G401 (cell line): ENCODE results near the gene RPGRIP1L. TPM values are rescaled to one million over a fixed set of nuclear protein-coding genes. Genes with fewer than 3 reads are reported as not detected.

ENCODE experiments used
- DNase-seq: peaks from one replicate; pipeline ENCODE4 v3.0.0-alpha.2; 2015; ENCODE audit warnings: low spot score
- in situ Hi-C: cut with HindIII; loops from 2 replicates; pipeline ENCODE4 v1.10.0; 2016; ENCODE audit warnings: low sequenced_read_pairs, mixed read lengths
- total RNA-seq: library from RNA; depleted of rRNA; stranded (reverse); fragments of >200 nt; shearing (Covaris generic); gene quantifications from 2 replicates; pipeline ENCODE4 v1.2.3, GENCODE V29; 2014; rRNA removed

The RPGRIP1L gene
- total RNA-seq, 1 experiment from 2014 or later: 17.4 TPM

- in situ Hi-C loops: no loop called here
- DNase-seq: no peak
Observed at GRCh38 chr16:53571763-53572162, 131.9 kb downstream of the RPGRIP1L start.

GRCh38 chr16:53566552-53567245 lies 137.0 kb downstream of the RPGRIP1L start:
- in situ Hi-C loops: no loop called here
- DNase-seq: no peak

DNA sequence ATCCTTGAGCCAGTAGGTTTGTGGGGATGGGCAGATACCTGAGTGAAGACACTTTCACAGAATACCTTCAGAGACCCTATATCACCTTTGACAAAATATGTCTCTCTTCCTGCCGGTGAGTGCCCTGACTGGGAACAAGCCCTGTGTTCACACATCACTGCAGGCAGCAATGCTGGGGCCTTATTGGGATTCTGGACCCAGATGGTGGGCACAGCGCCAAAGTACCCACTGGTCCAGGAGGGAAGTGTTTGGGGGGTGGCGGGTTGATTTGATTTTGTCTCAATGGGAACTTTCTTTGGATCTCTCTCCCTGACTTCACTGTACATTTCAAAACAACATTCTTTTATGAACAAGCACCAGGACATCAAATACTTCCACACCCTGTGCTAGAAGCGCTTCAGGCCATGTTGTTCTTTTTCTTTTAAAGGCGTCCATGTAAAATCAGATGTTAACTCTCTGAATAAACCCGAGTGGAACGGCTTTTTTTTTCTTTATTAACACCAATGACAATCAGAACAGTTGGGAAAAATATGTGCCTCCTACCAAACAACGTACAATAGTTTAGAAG lies 138.3 kb downstream of the RPGRIP1L start:
- in situ Hi-C loops: no loop called here
- no peak for DNase-seq

GRCh38 chr16:53563426-53563825 lies 140.2 kb downstream of the RPGRIP1L start:
- DNase-seq: no peak
- in situ Hi-C loops: no loop called here

- in situ Hi-C loops: no loop called here
Observed at GRCh38 chr16:53561101-53561888, 142.4 kb downstream of the RPGRIP1L start.

DNA sequence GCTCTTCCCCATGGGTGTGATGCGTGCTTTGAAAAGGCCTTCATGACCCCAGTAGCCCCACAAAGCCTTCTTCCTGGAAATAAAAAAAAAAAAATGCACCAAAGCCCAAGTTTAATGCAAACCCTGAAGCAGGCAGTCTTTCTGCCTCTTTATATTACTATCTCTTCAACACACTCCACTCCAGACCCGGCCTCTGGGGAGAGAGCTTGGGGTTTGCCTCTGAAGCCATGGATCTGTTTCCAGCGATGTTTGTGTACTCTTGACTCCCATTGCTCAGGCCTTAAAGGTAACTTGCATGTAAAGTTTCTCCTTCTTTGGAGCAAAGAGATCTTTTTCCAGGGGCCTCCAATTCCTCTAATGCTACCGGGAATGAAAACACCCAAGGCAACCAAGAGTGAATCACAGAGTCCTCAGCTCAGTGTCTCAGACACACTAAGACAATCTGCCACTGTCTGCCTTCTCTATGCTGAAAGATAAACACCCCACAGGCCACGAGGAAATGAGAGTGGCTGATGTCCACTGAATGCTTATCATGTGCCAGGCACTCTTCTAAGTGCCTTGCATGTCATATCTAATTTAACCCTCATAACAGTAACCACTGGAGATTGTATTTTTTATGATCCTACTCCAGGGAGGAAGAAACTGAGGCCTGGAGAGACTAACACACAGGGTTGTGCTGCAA lies 144.2 kb downstream of the RPGRIP1L start:
- no peak for DNase-seq
- in situ Hi-C loops: no loop called here

More at GRCh38 chr16:53561101-53561888, 142.4 kb downstream of the RPGRIP1L start:
- DNase-seq: no peak

DNA sequence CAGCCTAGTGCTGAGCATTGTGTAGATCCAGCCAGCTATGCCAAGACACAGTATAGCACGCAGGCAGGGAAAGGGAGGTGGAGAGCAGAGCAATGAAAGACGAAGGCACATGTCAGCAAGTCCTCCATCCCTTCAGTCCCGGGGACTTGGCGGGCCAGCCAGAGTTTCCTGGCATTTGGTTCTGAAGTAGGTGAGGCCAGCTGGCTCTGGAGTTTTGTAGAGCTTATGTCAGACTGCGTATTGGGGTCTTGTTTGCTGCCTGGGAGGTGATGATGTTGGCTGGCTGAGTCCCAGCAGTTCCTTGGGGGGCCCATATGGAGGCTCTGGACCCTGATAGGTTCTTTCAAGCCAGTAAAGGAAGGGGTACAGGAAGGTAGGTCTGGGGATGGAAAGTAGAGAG lies 144.9 kb downstream of the RPGRIP1L start:
- in situ Hi-C loops: no loop called here
- no peak for DNase-seq

- no peak for DNase-seq
- in situ Hi-C loops: no loop called here
Observed at GRCh38 chr16:53556521-53556920, 147.1 kb downstream of the RPGRIP1L start.

GRCh38 chr16:53549970-53550690 lies 153.5 kb downstream of the RPGRIP1L start:
- DNase-seq: peak; percentile 28
- in situ Hi-C loops: no loop called here

Other genes starting within 250 kb of the RPGRIP1L start
- gene AKTIP, start 200.7 kb downstream of the RPGRIP1L start, total RNA-seq: 8.4 and 30.0 TPM in 2 replicates
- gene FTO, start 297 bp upstream of the RPGRIP1L start, total RNA-seq: 16.1 and 43.0 TPM in 2 replicates